GM23338 (cell line): ENCODE measurements around the gene TMEM141. TPM values are rescaled to one million over a fixed set of nuclear protein-coding genes. Genes with fewer than 3 reads are reported as not detected.

Source experiments
- ATAC-seq: fragments of 200-7000 bp; cut with Tn5 transposase; 3 replicates; pipeline ENCODE4 v1.9.1; 2020
- DNase-seq: peaks from one replicate; pipeline ENCODE4 v3.0.0-alpha.2; 2015; ENCODE audit warnings: low spot score
- H2AFZ ChIP-seq: fragments of 200-600 bp; sonication (generic); 2 replicates; pipeline ENCODE4 v1.8.0; 2016; ENCODE audit warnings: antibody characterized with exemption, mild to moderate bottlenecking, moderate library complexity
- H3F3A ChIP-seq: fragments of 200-600 bp; sonication (generic); replicated peaks from 2 replicates; pipeline ENCODE4 v1.8.0; 2017; ENCODE audit warnings: antibody characterized with exemption, mixed run types, low read depth
- H3K27ac ChIP-seq: fragments of 200-600 bp; sonication (generic); 2 replicates; pipeline ENCODE4 v1.6.1; 2016; ENCODE audit warnings: low read depth
- H3K27me3 ChIP-seq: fragments of 200-600 bp; sonication (generic); 2 replicates; pipeline ENCODE4 v1.8.0; 2016; ENCODE audit warnings: mild to moderate bottlenecking, mixed run types, moderate library complexity; ENCODE audit not compliant: insufficient read depth
- H3K36me3 ChIP-seq: fragments of 200-600 bp; sonication (generic); 2 replicates; pipeline ENCODE4 v1.8.0; 2016; ENCODE audit warnings: mild to moderate bottlenecking; ENCODE audit not compliant: insufficient read depth
- H3K4me1 ChIP-seq: fragments of 200-600 bp; sonication (generic); 2 replicates; pipeline ENCODE4 v1.8.0; 2016; ENCODE audit warnings: mild to moderate bottlenecking, moderate library complexity; ENCODE audit not compliant: insufficient read depth
- H3K4me2 ChIP-seq: fragments of 200-600 bp; sonication (generic); 2 replicates; pipeline ENCODE4 v1.7.1; 2017; ENCODE audit warnings: mixed run types
- H3K4me3 ChIP-seq: fragments of 200-600 bp; sonication (generic); 2 replicates; pipeline ENCODE4 v1.6.1; 2016; ENCODE audit warnings: mixed run types
- H3K79me2 ChIP-seq: fragments of 200-600 bp; sonication (generic); replicated peaks from 2 replicates; pipeline ENCODE4 v1.8.0; 2017; ENCODE audit warnings: mild to moderate bottlenecking; ENCODE audit not compliant: insufficient read depth
- H3K9me2 ChIP-seq: fragments of 200-600 bp; sonication (generic); 2 replicates; pipeline ENCODE4 v1.8.0; 2017; ENCODE audit not compliant: insufficient read depth
- H4K20me1 ChIP-seq: fragments of 200-600 bp; sonication (generic); replicated peaks from 2 replicates; pipeline ENCODE4 v1.8.0; 2017; ENCODE audit warnings: mild to moderate bottlenecking; ENCODE audit not compliant: insufficient read depth
- H3K27ac Mint-ChIP-seq: 2 replicates; pipeline ENCODE4 v1.8.0; 2020; ENCODE audit warnings: inconsistent platforms, mild to moderate bottlenecking, moderate library complexity, mixed read lengths
- H3K27me3 Mint-ChIP-seq: 3 replicates; pipeline ENCODE4 v1.8.0; 2022; ENCODE audit warnings: low read depth, mild to moderate bottlenecking, moderate library complexity, mixed read lengths, inconsistent platforms; ENCODE audit not compliant: insufficient read depth, poor library complexity
- H3K36me3 Mint-ChIP-seq: 3 replicates; pipeline ENCODE4 v1.8.0; 2021; ENCODE audit warnings: low read depth, mild to moderate bottlenecking, inconsistent platforms, moderate library complexity, mixed read lengths
- H3K4me1 Mint-ChIP-seq: 3 replicates; pipeline ENCODE4 v1.8.0; 2020; ENCODE audit warnings: mild to moderate bottlenecking, inconsistent platforms, mixed read lengths
- H3K4me3 Mint-ChIP-seq: 3 replicates; pipeline ENCODE4 v1.8.0; 2021; ENCODE audit warnings: moderate library complexity, mild to moderate bottlenecking, inconsistent platforms, mixed read lengths
- H3K9me3 Mint-ChIP-seq: 3 replicates; pipeline ENCODE4 v1.8.0; 2020; ENCODE audit warnings: moderate library complexity, mild to moderate bottlenecking, inconsistent platforms, mixed read lengths
- EZH2 ChIP-seq: fragments of 200-600 bp; sonication (generic); IDR thresholded peaks from one replicate; pipeline ENCODE4 v1.8.0; 2017; ENCODE audit warnings: antibody characterized with exemption, mild to moderate bottlenecking, low read depth; ENCODE audit not compliant: unreplicated experiment
- NANOG ChIP-seq: IDR thresholded peaks from 2 replicates; pipeline ENCODE4 v1.6.1; 2016; ENCODE audit warnings: antibody characterized with exemption, borderline replicate concordance
- ZNF114 ChIP-seq: fragments of 250-450 bp; sonication (Bioruptor Pico); IDR thresholded peaks from 2 replicates; pipeline ENCODE4 v1.5.0; 2020; ENCODE audit warnings: mild to moderate bottlenecking, moderate library complexity
- ZNF331 ChIP-seq: fragments of 250-450 bp; sonication (Bioruptor Pico); IDR thresholded peaks from 2 replicates; pipeline ENCODE4 v1.5.0; 2020; ENCODE audit warnings: low read depth, mild to moderate bottlenecking, moderate library complexity
- polyA plus RNA-seq: library from polyadenylated mRNA; unstranded; fragments of >200 nt; fragmentation: Nextera tagmentation; extraction: Ambion mirVana; gene quantifications from 2 replicates; pipeline ENCODE4 v1.2.1, GENCODE V29; 2016
- total RNA-seq: library from RNA; depleted of rRNA; stranded (reverse); fragments of >200 nt; shearing (Covaris generic); gene quantifications from 2 replicates; pipeline ENCODE4 v1.2.3, GENCODE V29; 2014
- TF ChIP-seq, protein P1 (sequence below): IDR thresholded peaks from one replicate; pipeline ENCODE4 v1.6.1; 2018; ENCODE audit warnings: antibody characterized with exemption; ENCODE audit not compliant: unreplicated experiment
- TF ChIP-seq, protein P2 (sequence below): IDR thresholded peaks from 2 replicates; pipeline ENCODE4 v1.6.1; 2016; ENCODE audit warnings: antibody characterized with exemption
- TF ChIP-seq, protein P3 (sequence below), 2 experiments: fragments of 200-600 bp in 1 of 2; sonication (generic) in 1 of 2; conservative IDR thresholded peaks; 2 replicates each; pipeline versions ENCODE4 v1.5.1 to v1.6.1; 2016 to 2017; ENCODE audit warnings: antibody characterized with exemption in 2 of 2, low read depth in 2 of 2, mild to moderate bottlenecking in 2 of 2, moderate library complexity in 1 of 2
- TF ChIP-seq, protein P4 (sequence below): fragments of 250-450 bp; sonication (Bioruptor Pico); IDR thresholded peaks from 2 replicates; pipeline ENCODE4 v1.5.0; 2020; ENCODE audit warnings: mild to moderate bottlenecking, moderate library complexity

TMEM141 gene
- total and polyA plus RNA-seq, 2 experiments from 2014 or later, result 71.4 to 90.5 TPM

DNA sequence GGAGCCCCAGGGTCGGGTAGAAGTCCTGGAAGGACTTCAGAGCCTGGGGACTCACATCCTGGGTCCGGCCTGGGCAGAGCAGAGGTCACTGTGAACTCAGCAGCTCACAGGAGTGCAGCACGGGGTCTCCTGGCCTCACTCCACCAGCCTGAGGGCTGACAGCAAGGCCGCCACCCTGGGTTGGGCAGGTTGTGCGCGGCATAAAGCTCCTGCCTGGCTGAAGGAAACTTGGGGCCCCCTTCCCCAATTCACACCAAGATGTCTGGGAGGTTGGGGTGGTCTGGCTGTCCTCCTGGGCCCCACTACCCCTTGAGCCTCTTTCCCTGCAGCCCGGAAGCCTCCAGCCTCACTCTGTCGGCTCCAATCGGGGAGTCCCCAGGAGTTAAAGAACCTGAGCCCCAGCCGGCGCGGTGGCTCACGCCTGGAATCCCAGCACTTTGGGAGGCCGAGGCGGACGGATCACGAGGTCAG lies 28.9 kb upstream of the TMEM141 start:
- no peak for TF ChIP-seq ZNF331
- TF ChIP-seq NANOG, result no peak
- TF ChIP-seq, protein P1, sequence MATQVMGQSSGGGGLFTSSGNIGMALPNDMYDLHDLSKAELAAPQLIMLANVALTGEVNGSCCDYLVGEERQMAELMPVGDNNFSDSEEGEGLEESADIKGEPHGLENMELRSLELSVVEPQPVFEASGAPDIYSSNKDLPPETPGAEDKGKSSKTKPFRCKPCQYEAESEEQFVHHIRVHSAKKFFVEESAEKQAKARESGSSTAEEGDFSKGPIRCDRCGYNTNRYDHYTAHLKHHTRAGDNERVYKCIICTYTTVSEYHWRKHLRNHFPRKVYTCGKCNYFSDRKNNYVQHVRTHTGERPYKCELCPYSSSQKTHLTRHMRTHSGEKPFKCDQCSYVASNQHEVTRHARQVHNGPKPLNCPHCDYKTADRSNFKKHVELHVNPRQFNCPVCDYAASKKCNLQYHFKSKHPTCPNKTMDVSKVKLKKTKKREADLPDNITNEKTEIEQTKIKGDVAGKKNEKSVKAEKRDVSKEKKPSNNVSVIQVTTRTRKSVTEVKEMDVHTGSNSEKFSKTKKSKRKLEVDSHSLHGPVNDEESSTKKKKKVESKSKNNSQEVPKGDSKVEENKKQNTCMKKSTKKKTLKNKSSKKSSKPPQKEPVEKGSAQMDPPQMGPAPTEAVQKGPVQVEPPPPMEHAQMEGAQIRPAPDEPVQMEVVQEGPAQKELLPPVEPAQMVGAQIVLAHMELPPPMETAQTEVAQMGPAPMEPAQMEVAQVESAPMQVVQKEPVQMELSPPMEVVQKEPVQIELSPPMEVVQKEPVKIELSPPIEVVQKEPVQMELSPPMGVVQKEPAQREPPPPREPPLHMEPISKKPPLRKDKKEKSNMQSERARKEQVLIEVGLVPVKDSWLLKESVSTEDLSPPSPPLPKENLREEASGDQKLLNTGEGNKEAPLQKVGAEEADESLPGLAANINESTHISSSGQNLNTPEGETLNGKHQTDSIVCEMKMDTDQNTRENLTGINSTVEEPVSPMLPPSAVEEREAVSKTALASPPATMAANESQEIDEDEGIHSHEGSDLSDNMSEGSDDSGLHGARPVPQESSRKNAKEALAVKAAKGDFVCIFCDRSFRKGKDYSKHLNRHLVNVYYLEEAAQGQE, result no peak
- no peak for TF ChIP-seq EZH2
- TF ChIP-seq, protein P2, sequence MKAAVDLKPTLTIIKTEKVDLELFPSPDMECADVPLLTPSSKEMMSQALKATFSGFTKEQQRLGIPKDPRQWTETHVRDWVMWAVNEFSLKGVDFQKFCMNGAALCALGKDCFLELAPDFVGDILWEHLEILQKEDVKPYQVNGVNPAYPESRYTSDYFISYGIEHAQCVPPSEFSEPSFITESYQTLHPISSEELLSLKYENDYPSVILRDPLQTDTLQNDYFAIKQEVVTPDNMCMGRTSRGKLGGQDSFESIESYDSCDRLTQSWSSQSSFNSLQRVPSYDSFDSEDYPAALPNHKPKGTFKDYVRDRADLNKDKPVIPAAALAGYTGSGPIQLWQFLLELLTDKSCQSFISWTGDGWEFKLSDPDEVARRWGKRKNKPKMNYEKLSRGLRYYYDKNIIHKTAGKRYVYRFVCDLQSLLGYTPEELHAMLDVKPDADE, result no peak
- TF ChIP-seq, protein P3, sequence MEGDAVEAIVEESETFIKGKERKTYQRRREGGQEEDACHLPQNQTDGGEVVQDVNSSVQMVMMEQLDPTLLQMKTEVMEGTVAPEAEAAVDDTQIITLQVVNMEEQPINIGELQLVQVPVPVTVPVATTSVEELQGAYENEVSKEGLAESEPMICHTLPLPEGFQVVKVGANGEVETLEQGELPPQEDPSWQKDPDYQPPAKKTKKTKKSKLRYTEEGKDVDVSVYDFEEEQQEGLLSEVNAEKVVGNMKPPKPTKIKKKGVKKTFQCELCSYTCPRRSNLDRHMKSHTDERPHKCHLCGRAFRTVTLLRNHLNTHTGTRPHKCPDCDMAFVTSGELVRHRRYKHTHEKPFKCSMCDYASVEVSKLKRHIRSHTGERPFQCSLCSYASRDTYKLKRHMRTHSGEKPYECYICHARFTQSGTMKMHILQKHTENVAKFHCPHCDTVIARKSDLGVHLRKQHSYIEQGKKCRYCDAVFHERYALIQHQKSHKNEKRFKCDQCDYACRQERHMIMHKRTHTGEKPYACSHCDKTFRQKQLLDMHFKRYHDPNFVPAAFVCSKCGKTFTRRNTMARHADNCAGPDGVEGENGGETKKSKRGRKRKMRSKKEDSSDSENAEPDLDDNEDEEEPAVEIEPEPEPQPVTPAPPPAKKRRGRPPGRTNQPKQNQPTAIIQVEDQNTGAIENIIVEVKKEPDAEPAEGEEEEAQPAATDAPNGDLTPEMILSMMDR (conservative IDR thresholded peaks at IDR 0.05; ENCODE audit: low read depth in 2 of 2), result no peak
- Histone ChIP-seq H3K9me2 (no peaks in the 10 kb centered on the region), H3K27me3 (no peaks in the 10 kb centered on the region), H3K4me2 (peak overlapping the region; percentile 55; the same call in 1 of the 2 replicates), H4K20me1 (no peaks in the 10 kb centered on the region), H3K4me3 (no peak overlapping the region), H2AFZ (no peak overlapping the region), H3K79me2 (no peaks in the 10 kb centered on the region), H3F3A (0 out of 2 replicates have a peak, but pooled peaks cover 5% of the 10 kb centered on the region), H3K4me1 (no peaks in the 10 kb centered on the region), H3K27ac (no peak overlapping the region), H3K36me3 (no peaks in the 10 kb centered on the region)
- Mint-ChIP-seq H3K4me1 (peaks cover 13% of the 10 kb centered on the region), H3K36me3 (peaks cover 3% of the 10 kb centered on the region; the same call in 2 of the 3 replicates), H3K9me3 (peaks cover 8% of the 10 kb centered on the region), H3K4me3 (no peak overlapping the region), H3K27me3 (peaks cover 5% of the 10 kb centered on the region), H3K27ac (no peak overlapping the region)
- ATAC-seq (no peak), DNase-seq (no peak)

DNA sequence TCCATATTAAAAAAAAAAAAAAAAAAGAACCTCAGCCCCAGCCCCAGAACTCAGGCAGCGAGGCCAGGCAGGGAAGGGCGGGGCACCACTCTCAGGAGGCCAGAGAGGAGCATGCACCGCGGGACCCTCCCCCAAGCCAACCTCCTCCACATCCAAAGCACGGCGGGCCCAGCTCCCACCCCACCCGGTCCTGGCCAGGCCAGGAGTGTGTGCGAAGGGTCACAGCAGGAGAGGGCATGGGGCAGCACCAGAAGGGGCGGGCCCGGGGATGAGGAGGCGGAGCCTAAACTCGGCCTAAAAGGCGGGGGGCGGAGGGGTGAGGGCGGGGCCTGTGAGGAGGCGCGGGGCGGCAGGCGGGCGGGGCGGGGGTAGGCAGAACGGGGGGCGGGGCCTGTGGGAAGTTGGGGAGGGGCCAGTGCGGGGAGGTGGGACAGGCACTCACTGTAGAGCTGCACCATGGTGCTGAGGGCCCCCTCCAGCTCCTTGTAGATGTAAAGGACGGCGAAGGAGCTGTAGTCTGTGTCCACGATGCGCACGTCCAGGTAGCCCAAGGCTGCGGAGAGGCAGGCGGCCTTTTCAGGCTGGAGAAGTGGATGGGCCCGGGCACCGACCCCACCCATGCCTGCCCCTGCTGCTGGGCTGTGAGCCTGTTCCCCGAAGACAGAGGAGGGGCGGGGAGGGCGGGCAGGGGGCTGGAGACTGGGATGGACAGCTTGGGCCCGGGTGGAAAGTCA lies 28.1 kb upstream of the TMEM141 start:
- H3K4me1 Mint-ChIP-seq, result peaks cover 13% of the 10 kb centered on the region
- Histone ChIP-seq H3K4me3 (peak overlapping the region; percentile 51), H3K27ac (no peak overlapping the region), H3K9me2 (no peaks in the 10 kb centered on the region), H3K4me1 (no peaks in the 10 kb centered on the region), H3K36me3 (no peaks in the 10 kb centered on the region), H3K79me2 (no peaks in the 10 kb centered on the region), H2AFZ (peak overlapping the region; percentile 80; the same call in 1 of the 2 replicates), H4K20me1 (no peaks in the 10 kb centered on the region), H3K27me3 (no peaks in the 10 kb centered on the region), H3K4me2 (peak overlapping the region; percentile 76; the same call in 1 of the 2 replicates), H3F3A (0 out of 2 replicates have a peak, but pooled peaks cover 5% of the 10 kb centered on the region)
- no peak overlapping the region for H3K27ac Mint-ChIP-seq
- H3K4me3 Mint-ChIP-seq, result peak overlapping the region; percentile 57; the same call in 2 of the 3 replicates
- DNase-seq (peak; percentile 96), ATAC-seq (peak; percentile 78)
- peaks cover 3% of the 10 kb centered on the region; the same call in 2 of the 3 replicates for H3K36me3 Mint-ChIP-seq
- H3K27me3 Mint-ChIP-seq, result peaks cover 6% of the 10 kb centered on the region
- peaks cover 13% of the 10 kb centered on the region for H3K9me3 Mint-ChIP-seq
- TF ChIP-seq ZNF114 (CRISPR knock-in tag), result no peak
- TF ChIP-seq, protein P4, sequence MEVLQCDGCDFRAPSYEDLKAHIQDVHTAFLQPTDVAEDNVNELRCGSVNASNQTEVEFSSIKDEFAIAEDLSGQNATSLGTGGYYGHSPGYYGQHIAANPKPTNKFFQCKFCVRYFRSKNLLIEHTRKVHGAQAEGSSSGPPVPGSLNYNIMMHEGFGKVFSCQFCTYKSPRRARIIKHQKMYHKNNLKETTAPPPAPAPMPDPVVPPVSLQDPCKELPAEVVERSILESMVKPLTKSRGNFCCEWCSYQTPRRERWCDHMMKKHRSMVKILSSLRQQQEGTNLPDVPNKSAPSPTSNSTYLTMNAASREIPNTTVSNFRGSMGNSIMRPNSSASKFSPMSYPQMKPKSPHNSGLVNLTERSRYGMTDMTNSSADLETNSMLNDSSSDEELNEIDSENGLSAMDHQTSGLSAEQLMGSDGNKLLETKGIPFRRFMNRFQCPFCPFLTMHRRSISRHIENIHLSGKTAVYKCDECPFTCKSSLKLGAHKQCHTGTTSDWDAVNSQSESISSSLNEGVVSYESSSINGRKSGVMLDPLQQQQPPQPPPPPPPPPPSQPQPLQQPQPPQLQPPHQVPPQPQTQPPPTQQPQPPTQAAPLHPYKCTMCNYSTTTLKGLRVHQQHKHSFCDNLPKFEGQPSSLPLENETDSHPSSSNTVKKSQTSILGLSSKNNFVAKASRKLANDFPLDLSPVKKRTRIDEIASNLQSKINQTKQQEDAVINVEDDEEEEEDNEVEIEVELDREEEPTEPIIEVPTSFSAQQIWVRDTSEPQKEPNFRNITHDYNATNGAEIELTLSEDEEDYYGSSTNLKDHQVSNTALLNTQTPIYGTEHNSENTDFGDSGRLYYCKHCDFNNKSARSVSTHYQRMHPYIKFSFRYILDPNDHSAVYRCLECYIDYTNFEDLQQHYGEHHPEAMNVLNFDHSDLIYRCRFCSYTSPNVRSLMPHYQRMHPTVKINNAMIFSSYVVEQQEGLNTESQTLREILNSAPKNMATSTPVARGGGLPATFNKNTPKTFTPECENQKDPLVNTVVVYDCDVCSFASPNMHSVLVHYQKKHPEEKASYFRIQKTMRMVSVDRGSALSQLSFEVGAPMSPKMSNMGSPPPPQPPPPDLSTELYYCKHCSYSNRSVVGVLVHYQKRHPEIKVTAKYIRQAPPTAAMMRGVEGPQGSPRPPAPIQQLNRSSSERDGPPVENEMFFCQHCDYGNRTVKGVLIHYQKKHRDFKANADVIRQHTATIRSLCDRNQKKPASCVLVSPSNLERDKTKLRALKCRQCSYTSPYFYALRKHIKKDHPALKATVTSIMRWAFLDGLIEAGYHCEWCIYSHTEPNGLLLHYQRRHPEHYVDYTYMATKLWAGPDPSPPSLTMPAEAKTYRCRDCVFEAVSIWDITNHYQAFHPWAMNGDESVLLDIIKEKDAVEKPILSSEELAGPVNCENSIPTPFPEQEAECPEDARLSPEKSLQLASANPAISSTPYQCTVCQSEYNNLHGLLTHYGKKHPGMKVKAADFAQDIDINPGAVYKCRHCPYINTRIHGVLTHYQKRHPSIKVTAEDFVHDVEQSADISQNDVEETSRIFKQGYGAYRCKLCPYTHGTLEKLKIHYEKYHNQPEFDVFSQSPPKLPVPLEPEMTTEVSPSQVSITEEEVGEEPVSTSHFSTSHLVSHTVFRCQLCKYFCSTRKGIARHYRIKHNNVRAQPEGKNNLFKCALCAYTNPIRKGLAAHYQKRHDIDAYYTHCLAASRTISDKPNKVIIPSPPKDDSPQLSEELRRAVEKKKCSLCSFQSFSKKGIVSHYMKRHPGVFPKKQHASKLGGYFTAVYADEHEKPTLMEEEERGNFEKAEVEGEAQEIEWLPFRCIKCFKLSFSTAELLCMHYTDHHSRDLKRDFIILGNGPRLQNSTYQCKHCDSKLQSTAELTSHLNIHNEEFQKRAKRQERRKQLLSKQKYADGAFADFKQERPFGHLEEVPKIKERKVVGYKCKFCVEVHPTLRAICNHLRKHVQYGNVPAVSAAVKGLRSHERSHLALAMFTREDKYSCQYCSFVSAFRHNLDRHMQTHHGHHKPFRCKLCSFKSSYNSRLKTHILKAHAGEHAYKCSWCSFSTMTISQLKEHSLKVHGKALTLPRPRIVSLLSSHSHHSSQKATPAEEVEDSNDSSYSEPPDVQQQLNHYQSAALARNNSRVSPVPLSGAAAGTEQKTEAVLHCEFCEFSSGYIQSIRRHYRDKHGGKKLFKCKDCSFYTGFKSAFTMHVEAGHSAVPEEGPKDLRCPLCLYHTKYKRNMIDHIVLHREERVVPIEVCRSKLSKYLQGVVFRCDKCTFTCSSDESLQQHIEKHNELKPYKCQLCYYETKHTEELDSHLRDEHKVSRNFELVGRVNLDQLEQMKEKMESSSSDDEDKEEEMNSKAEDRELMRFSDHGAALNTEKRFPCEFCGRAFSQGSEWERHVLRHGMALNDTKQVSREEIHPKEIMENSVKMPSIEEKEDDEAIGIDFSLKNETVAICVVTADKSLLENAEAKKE (CRISPR knock-in tag), result no peak
